ENCODE data around the gene CERS6. TPM values are rescaled to one million over a fixed set of nuclear protein-coding genes. Genes with fewer than 3 reads are reported as not detected.

Gene CERS6
- polyA plus RNA-seq, 3 donors = 7.6 to 17.7 (median 15.6) TPM

GRCh38 chr2:168530982-168531622 is 75.0 kb downstream of the CERS6 start:
- Mint-ChIP-seq H3K4me1 (peaks cover 73% of the 10 kb centered on the region), H3K36me3 (peaks cover 0 to 4% of the 10 kb centered on the region in 2 donors), H3K27ac (peak overlapping the region; percentile 76 to 96 (median 92)), H3K9me3 (peaks cover 0 to 3% (median 0%) of the 10 kb centered on the region in 7 donors), H3K4me3 (peak overlapping the region in 1 of 2 donors; percentile 80), H3K27me3 (ENCODE audit: low read depth in 3 of 3) (no peaks in the 10 kb centered on the region)
- no peak for TF ChIP-seq CTCF (IDR thresholded peaks at IDR 0.05)
- no peak overlapping the region for H2AFZ ChIP-seq (ENCODE audit: insufficient read depth, low read depth, low read length, poor library complexity, severe bottlenecking)
- no peak overlapping the region for H3K9ac ChIP-seq (ENCODE audit: insufficient read depth, low read length, poor library complexity, severe bottlenecking)
- intact Hi-C loops (cut with micrococcal nuclease) = no loop called here
- no peaks in the 10 kb centered on the region for H3K36me3 ChIP-seq (replicated peaks in 1 of 2; ENCODE audit: control insufficient read depth in 1 of 2, insufficient read depth in 2 of 2, low read length in 2 of 2)
- H3K4me3 ChIP-seq (replicated peaks in 1 of 3; ENCODE audit: low read depth in 2 of 3, low read length in 3 of 3) = peak overlapping the region in 1 of 3 experiments; percentile 51
- H3K4me2 ChIP-seq (replicated peaks; ENCODE audit: extremely low read depth, low read length, poor library complexity, severe bottlenecking) = peak overlapping the region; percentile 59
- peaks cover 55 to 60% of the 10 kb centered on the region in 2 donors for H3K4me1 ChIP-seq (ENCODE audit: control insufficient read depth in 1 of 2, insufficient read depth in 2 of 2, low read length in 2 of 2)
- 70% methylated on average over 2 of the region's 4 CpGs for WGBS (ENCODE audit: insufficient coverage)
- H3K27ac ChIP-seq (ENCODE audit: low read depth in 1 of 2, low read length in 2 of 2) = peak overlapping the region; percentile 74 to 77
- peak; percentile 25 to 62 (median 46) for DNase-seq
- no peaks in the 10 kb centered on the region for H3K27me3 ChIP-seq (ENCODE audit: control insufficient read depth in 2 of 2, insufficient read depth in 2 of 2, low read length in 2 of 2)
- H4K20me1 ChIP-seq (ENCODE audit: insufficient read depth, low read length) = peaks cover 42% of the 10 kb centered on the region
- no peaks in the 10 kb centered on the region for H3K9me3 ChIP-seq (replicated peaks in 1 of 2; ENCODE audit: control insufficient read depth in 1 of 2, insufficient read depth in 1 of 2, low read length in 2 of 2)
- H3K79me2 ChIP-seq (ENCODE audit: insufficient read depth, low read length) = peaks cover 95% of the 10 kb centered on the region

- H3K79me2 ChIP-seq (ENCODE audit: insufficient read depth, low read length) = peaks cover 94% of the 10 kb centered on the region
- H3K4me1 ChIP-seq (ENCODE audit: control insufficient read depth in 1 of 2, insufficient read depth in 2 of 2, low read length in 2 of 2) = peaks cover 29 to 35% of the 10 kb centered on the region in 2 donors
- Mint-ChIP-seq H3K9me3 (peaks cover 3 to 12% (median 8%) of the 10 kb centered on the region in 7 donors), H3K36me3 (peaks cover 0 to 10% of the 10 kb centered on the region in 2 donors), H3K4me3 (no peak overlapping the region), H3K27ac (no peak overlapping the region), H3K27me3 (ENCODE audit: low read depth in 3 of 3) (no peaks in the 10 kb centered on the region), H3K4me1 (peaks cover 49% of the 10 kb centered on the region)
- peaks cover 3 to 7% of the 10 kb centered on the region in 2 donors for H3K9me3 ChIP-seq (replicated peaks in 1 of 2; ENCODE audit: control insufficient read depth in 1 of 2, insufficient read depth in 1 of 2, low read length in 2 of 2)
- TF ChIP-seq CTCF (IDR thresholded peaks at IDR 0.05) = no peak
- H3K9ac ChIP-seq (ENCODE audit: insufficient read depth, low read length, poor library complexity, severe bottlenecking) = no peak overlapping the region
- intact Hi-C loops (cut with micrococcal nuclease) = no loop called here
- H3K27me3 ChIP-seq (ENCODE audit: control insufficient read depth in 2 of 2, insufficient read depth in 2 of 2, low read length in 2 of 2) = no peaks in the 10 kb centered on the region
- no peak overlapping the region for H3K4me2 ChIP-seq (replicated peaks; ENCODE audit: extremely low read depth, low read length, poor library complexity, severe bottlenecking)
- H3K4me3 ChIP-seq (replicated peaks in 1 of 3; ENCODE audit: low read depth in 2 of 3, low read length in 3 of 3) = no peak overlapping the region
- peaks cover 0 to 2% of the 10 kb centered on the region in 2 donors for H3K36me3 ChIP-seq (replicated peaks in 1 of 2; ENCODE audit: control insufficient read depth in 1 of 2, insufficient read depth in 2 of 2, low read length in 2 of 2)
- no peak overlapping the region for H2AFZ ChIP-seq (ENCODE audit: insufficient read depth, low read depth, low read length, poor library complexity, severe bottlenecking)
- DNase-seq = no peak
- H4K20me1 ChIP-seq (ENCODE audit: insufficient read depth, low read length) = peaks cover 20% of the 10 kb centered on the region
- 92% methylated on average over 7 of the region's 7 CpGs for WGBS (ENCODE audit: insufficient coverage)
- no peak overlapping the region for H3K27ac ChIP-seq (ENCODE audit: low read depth in 1 of 2, low read length in 2 of 2)
Observed at GRCh38 chr2:168534926-168535325, 78.9 kb downstream of the CERS6 start.
